Neural cell (in vitro differentiated cells): ENCODE measurements around the gene CLASP1. TPM values are rescaled to one million over a fixed set of nuclear protein-coding genes. Genes with fewer than 3 reads are reported as not detected.
"Not testable (repeated sequence)": the region's sequence is repeated elsewhere in the genome, so short reads cannot be mapped to it uniquely, and the experiment has no call there.

Experiments used
- H2AFZ ChIP-seq: fragments of 200-600, 300-800 bp; sonication (generic), shearing (Covaris generic); 2 replicates; pipeline ENCODE4 v1.6.0; 2014; ENCODE audit warnings: low read depth, mild to moderate bottlenecking, antibody characterized with exemption, low read length, moderate library complexity
- H3F3A ChIP-seq: fragments of 200-600 bp; shearing (Covaris generic); 2 replicates; pipeline ENCODE4 v1.6.1; 2016; ENCODE audit warnings: mild to moderate bottlenecking, moderate library complexity, mixed read lengths, antibody characterized with exemption, low read length; ENCODE audit not compliant: insufficient read depth, poor library complexity, severe bottlenecking
- H3K27ac ChIP-seq: fragments of 200-600, 300-800 bp; sonication (generic), shearing (Covaris generic); 2 replicates; pipeline ENCODE4 v1.5.1; 2014; ENCODE audit warnings: mild to moderate bottlenecking, low read length, moderate library complexity
- H3K27me3 ChIP-seq: fragments of 300-800, 200-600 bp; sonication (generic), shearing (Covaris generic); 2 replicates; pipeline ENCODE4 v1.6.0; 2014; ENCODE audit warnings: mild to moderate bottlenecking, low read depth, low read length, moderate library complexity; ENCODE audit not compliant: insufficient read depth
- H3K36me3 ChIP-seq: fragments of 300-800, 200-600 bp; sonication (generic), shearing (Covaris generic); 2 replicates; pipeline ENCODE4 v1.5.1; 2014; ENCODE audit warnings: mild to moderate bottlenecking, antibody characterized with exemption, low read length, moderate library complexity; ENCODE audit not compliant: insufficient read depth
- H3K4me2 ChIP-seq: fragments of 300-800, 200-600 bp; sonication (generic), shearing (Covaris generic); 2 replicates; pipeline ENCODE4 v1.6.0; 2014; ENCODE audit warnings: mild to moderate bottlenecking, low read length
- H3K4me3 ChIP-seq: fragments of 300-800, 200-600 bp; sonication (generic), shearing (Covaris generic); 2 replicates; pipeline ENCODE4 v1.5.1; 2014; ENCODE audit warnings: mild to moderate bottlenecking, low read length, moderate library complexity
- H3K79me2 ChIP-seq: fragments of 200-600 bp; shearing (Covaris generic); replicated peaks from 2 replicates; pipeline ENCODE4 v1.6.0; 2014; ENCODE audit warnings: mild to moderate bottlenecking, low read length, moderate library complexity; ENCODE audit not compliant: insufficient read depth
- H3K9ac ChIP-seq: fragments of 300-800, 200-600 bp; sonication (generic), shearing (Covaris generic); 2 replicates; pipeline ENCODE4 v1.6.1; 2016; ENCODE audit warnings: mild to moderate bottlenecking, low read length, mixed read lengths
- H3K9me2 ChIP-seq: fragments of 200-600 bp; shearing (Covaris generic); 2 replicates; pipeline ENCODE4 v1.6.1; 2016; ENCODE audit warnings: mild to moderate bottlenecking, low read length, mixed read lengths; ENCODE audit not compliant: insufficient read depth
- H3K9me3 ChIP-seq: fragments of 200-600, 300-800 bp; sonication (generic), shearing (Covaris generic); 2 replicates; pipeline ENCODE4 v1.6.1; 2016; ENCODE audit warnings: mild to moderate bottlenecking, mixed run types, low read length, moderate library complexity, mixed read lengths
- H4K20me1 ChIP-seq: fragments of 200-600 bp; shearing (Covaris generic); 2 replicates; pipeline ENCODE4 v1.6.1; 2016; ENCODE audit warnings: mild to moderate bottlenecking, mixed run types; ENCODE audit not compliant: insufficient read depth
- EP300 ChIP-seq: fragments of 450-650 bp; conservative IDR thresholded peaks from 2 replicates; pipeline ENCODE4 v1.6.1; 2014; ENCODE audit warnings: antibody characterized with exemption, mild to moderate bottlenecking, moderate library complexity; ENCODE audit not compliant: poor library complexity, severe bottlenecking
- EZH2 ChIP-seq: fragments of 200-600, 300-800 bp; shearing (Covaris generic), sonication (generic); IDR thresholded peaks from 2 replicates; pipeline ENCODE4 v1.6.1; 2014; ENCODE audit warnings: antibody characterized with exemption, low read length, borderline replicate concordance, mild to moderate bottlenecking; ENCODE audit not compliant: insufficient read depth, poor library complexity, severe bottlenecking
- MXI1 ChIP-seq: fragments of 450-650 bp; conservative IDR thresholded peaks from 2 replicates; pipeline ENCODE4 v1.6.1; 2014; ENCODE audit warnings: antibody characterized with exemption, mild to moderate bottlenecking; ENCODE audit not compliant: poor library complexity, severe bottlenecking
- POLR2AphosphoS5 ChIP-seq: IDR thresholded peaks from 2 replicates; pipeline ENCODE4 v1.6.1; 2012
- RAD21 ChIP-seq: fragments of 450-650 bp; conservative IDR thresholded peaks from 2 replicates; pipeline ENCODE4 v1.6.1; 2014; ENCODE audit warnings: antibody characterized with exemption, mild to moderate bottlenecking, moderate library complexity
- TAF1 ChIP-seq: IDR thresholded peaks from 2 replicates; pipeline ENCODE4 v1.6.1; 2012; ENCODE audit warnings: low read depth
- polyA plus RNA-seq: library from polyadenylated mRNA; depleted of rRNA; stranded (reverse); fragments of >200 nt; gene quantifications from 2 replicates; pipeline ENCODE4 v1.2.3, GENCODE V29; 2014
- TF ChIP-seq, protein P1 (sequence below): fragments of 450-650 bp; IDR thresholded peaks from 2 replicates; pipeline ENCODE4 v1.5.1; 2014; ENCODE audit warnings: antibody characterized with exemption, mild to moderate bottlenecking, moderate library complexity; ENCODE audit not compliant: poor library complexity, severe bottlenecking
- TF ChIP-seq, protein P2 (sequence below): IDR thresholded peaks from 2 replicates; pipeline ENCODE4 v1.6.1; 2012; ENCODE audit warnings: borderline replicate concordance

Gene CLASP1
- polyA plus RNA-seq, 1 donor from 2014 or later = 41.3 TPM

- TF ChIP-seq EZH2 (no peak), POLR2AphosphoS5 (no peak), TAF1 (no peak)
- TF ChIP-seq, protein P1, sequence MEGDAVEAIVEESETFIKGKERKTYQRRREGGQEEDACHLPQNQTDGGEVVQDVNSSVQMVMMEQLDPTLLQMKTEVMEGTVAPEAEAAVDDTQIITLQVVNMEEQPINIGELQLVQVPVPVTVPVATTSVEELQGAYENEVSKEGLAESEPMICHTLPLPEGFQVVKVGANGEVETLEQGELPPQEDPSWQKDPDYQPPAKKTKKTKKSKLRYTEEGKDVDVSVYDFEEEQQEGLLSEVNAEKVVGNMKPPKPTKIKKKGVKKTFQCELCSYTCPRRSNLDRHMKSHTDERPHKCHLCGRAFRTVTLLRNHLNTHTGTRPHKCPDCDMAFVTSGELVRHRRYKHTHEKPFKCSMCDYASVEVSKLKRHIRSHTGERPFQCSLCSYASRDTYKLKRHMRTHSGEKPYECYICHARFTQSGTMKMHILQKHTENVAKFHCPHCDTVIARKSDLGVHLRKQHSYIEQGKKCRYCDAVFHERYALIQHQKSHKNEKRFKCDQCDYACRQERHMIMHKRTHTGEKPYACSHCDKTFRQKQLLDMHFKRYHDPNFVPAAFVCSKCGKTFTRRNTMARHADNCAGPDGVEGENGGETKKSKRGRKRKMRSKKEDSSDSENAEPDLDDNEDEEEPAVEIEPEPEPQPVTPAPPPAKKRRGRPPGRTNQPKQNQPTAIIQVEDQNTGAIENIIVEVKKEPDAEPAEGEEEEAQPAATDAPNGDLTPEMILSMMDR = no peak
- Histone ChIP-seq H3K27me3 (no peaks in the 10 kb centered on the region), H4K20me1 (no peaks in the 10 kb centered on the region)
Observed at GRCh38 chr2:121345101-121345500, 304.2 kb downstream of the CLASP1 start.

GRCh38 chr2:121343828-121344399, 305.3 kb downstream of the CLASP1 start:
- H3K27me3 ChIP-seq, H3K9me2 ChIP-seq, H3K27ac ChIP-seq, H3K9me3 ChIP-seq, H4K20me1 ChIP-seq, H2AFZ ChIP-seq, H3K4me3 ChIP-seq, H3F3A ChIP-seq, H3K9ac ChIP-seq, H3K79me2 ChIP-seq, H3K4me2 ChIP-seq: not testable (repeated sequence)
- H3K36me3 ChIP-seq = peaks cover 33% of the 10 kb centered on the region

More at GRCh38 chr2:121345101-121345500, 304.2 kb downstream of the CLASP1 start:
- Histone ChIP-seq H3K9me2 (no peaks in the 10 kb centered on the region), H3K4me2 (no peak overlapping the region), H3K4me3 (no peak overlapping the region), H2AFZ (no peak overlapping the region), H3K9me3 (no peaks in the 10 kb centered on the region), H3K36me3 (peaks cover 33% of the 10 kb centered on the region), H3K27ac (no peak overlapping the region), H3K79me2 (no peaks in the 10 kb centered on the region), H3F3A (no peaks in the 10 kb centered on the region), H3K9ac (no peak overlapping the region)

GRCh38 chr2:121343191-121343590, 306.1 kb downstream of the CLASP1 start:
- Histone ChIP-seq H3K9ac (no peak overlapping the region), H3K27me3 (no peaks in the 10 kb centered on the region), H3K4me3 (no peak overlapping the region), H3K79me2 (no peaks in the 10 kb centered on the region), H3K9me3 (no peaks in the 10 kb centered on the region), H3K36me3 (peaks cover 33% of the 10 kb centered on the region), H3K9me2 (no peaks in the 10 kb centered on the region), H4K20me1 (no peaks in the 10 kb centered on the region), H3K27ac (no peak overlapping the region), H3K4me2 (no peak overlapping the region), H3F3A (no peaks in the 10 kb centered on the region), H2AFZ (no peak overlapping the region)
- TF ChIP-seq, protein P1 = no peak
- TF ChIP-seq, protein P2, sequence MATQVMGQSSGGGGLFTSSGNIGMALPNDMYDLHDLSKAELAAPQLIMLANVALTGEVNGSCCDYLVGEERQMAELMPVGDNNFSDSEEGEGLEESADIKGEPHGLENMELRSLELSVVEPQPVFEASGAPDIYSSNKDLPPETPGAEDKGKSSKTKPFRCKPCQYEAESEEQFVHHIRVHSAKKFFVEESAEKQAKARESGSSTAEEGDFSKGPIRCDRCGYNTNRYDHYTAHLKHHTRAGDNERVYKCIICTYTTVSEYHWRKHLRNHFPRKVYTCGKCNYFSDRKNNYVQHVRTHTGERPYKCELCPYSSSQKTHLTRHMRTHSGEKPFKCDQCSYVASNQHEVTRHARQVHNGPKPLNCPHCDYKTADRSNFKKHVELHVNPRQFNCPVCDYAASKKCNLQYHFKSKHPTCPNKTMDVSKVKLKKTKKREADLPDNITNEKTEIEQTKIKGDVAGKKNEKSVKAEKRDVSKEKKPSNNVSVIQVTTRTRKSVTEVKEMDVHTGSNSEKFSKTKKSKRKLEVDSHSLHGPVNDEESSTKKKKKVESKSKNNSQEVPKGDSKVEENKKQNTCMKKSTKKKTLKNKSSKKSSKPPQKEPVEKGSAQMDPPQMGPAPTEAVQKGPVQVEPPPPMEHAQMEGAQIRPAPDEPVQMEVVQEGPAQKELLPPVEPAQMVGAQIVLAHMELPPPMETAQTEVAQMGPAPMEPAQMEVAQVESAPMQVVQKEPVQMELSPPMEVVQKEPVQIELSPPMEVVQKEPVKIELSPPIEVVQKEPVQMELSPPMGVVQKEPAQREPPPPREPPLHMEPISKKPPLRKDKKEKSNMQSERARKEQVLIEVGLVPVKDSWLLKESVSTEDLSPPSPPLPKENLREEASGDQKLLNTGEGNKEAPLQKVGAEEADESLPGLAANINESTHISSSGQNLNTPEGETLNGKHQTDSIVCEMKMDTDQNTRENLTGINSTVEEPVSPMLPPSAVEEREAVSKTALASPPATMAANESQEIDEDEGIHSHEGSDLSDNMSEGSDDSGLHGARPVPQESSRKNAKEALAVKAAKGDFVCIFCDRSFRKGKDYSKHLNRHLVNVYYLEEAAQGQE = no peak
- TF ChIP-seq EP300 = no peak
- no peak for TF ChIP-seq POLR2AphosphoS5
- TF ChIP-seq TAF1 = no peak
- TF ChIP-seq RAD21 = no peak
- TF ChIP-seq EZH2 = no peak
- no peak for TF ChIP-seq MXI1
